ENCODE data around the gene S100A5.

GRCh38 chr1:153553830-153554541 is 13.3 kb upstream of the S100A5 start:
- TF ChIP-seq CTCF (IDR thresholded peaks at IDR 0.05 in 4 of 5, conservative IDR thresholded peaks at IDR 0.05 in 1 of 5) (no peak), POLR2A (IDR thresholded peaks at IDR 0.05) (no peak)

All from gastrocnemius medialis (tissue), 4 donors.